HepG2 (cell line): ENCODE data around the gene PPARA. TPM values are rescaled to one million over a fixed set of nuclear protein-coding genes. Genes with fewer than 3 reads are reported as not detected.

ENCODE experiments used
- ATAC-seq: fragments of 200-7000 bp; cut with Tn5 transposase; 3 replicates; pipeline ENCODE4 v1.9.1; 2020; ENCODE audit warnings: mild to moderate bottlenecking, moderate library complexity
- BruUV-seq: library from RNA; stranded (reverse); fragments of 400-500 nt; replicated peaks from 2 replicates; lab custom pipeline; 2021; lab: Mats Ljungman, UMichigan
- CTCF ChIA-PET: fragments of 300-600 bp; formaldehyde crosslinking; extraction: SDS; loops from one replicate; lab custom pipeline; 2021; ENCODE audit warnings: low total read pairs, inconsistent platforms, low intra/inter-chr PET ratio; lab: Yijun Ruan, JAX
- POLR2A ChIA-PET: fragments of 350-600 bp; sonication (Branson Sonifier 250); formaldehyde crosslinking; loops from one replicate; lab custom pipeline; 2020; ENCODE audit warnings: antibody characterized with exemption, inconsistent platforms; lab: Yijun Ruan, JAX
- DNase-seq: peaks from one replicate; pipeline ENCODE4 v3.0.0-alpha.2; 2015; ENCODE audit warnings: low spot score
- FAIRE-seq: peaks from 3 replicates; lab custom pipeline; 2011; peaks lifted over from hg19 to GRCh38; lab: Jason Lieb, UNC
- H2AFZ ChIP-seq: one replicate; pipeline ENCODE4 v1.6.1; 2011; ENCODE audit warnings: low read length, inconsistent platforms
- H3K27ac ChIP-seq: fragments of 300-600 bp; 3 replicates; pipeline ENCODE4 v1.8.0; 2011; ENCODE audit warnings: mixed run types, mild to moderate bottlenecking, mixed read lengths, low read length, inconsistent platforms; ENCODE audit not compliant: insufficient read depth; ENCODE audit errors: extremely low read length
- H3K27me3 ChIP-seq, 2 experiments: fragments of 200-600 bp in 1 of 2; 2 replicates in 1 of 2; 3 replicates in 1 of 2; pipeline versions ENCODE4 v1.6.0 to v1.8.0; 2011; ENCODE audit warnings: low read length in 2 of 2, mild to moderate bottlenecking in 2 of 2, moderate library complexity in 2 of 2, inconsistent platforms in 1 of 2; ENCODE audit not compliant: insufficient read depth in 2 of 2, control insufficient read depth in 1 of 2
- H3K36me3 ChIP-seq, 2 experiments: fragments of 200-600 bp in 1 of 2; replicated peaks in 1 of 2; 2 replicates in 1 of 2; 3 replicates in 1 of 2; pipeline versions ENCODE4 v1.5.1 to v1.8.0; 2011; ENCODE audit warnings: low read length in 2 of 2, inconsistent platforms in 1 of 2; ENCODE audit not compliant: insufficient read depth in 2 of 2, control insufficient read depth in 1 of 2
- H3K4me1 ChIP-seq: 2 replicates; pipeline ENCODE4 v1.5.1; 2012; ENCODE audit warnings: low read length, inconsistent platforms; ENCODE audit not compliant: insufficient read depth
- H3K4me2 ChIP-seq: 2 replicates; pipeline ENCODE4 v1.6.0; 2011; ENCODE audit warnings: low read depth, low read length, inconsistent platforms
- H3K4me3 ChIP-seq, 3 experiments: fragments of 200-600 bp in 1 of 3; sonication (generic), shearing (Covaris generic) in 1 of 3; replicated peaks in 1 of 3; 2 replicates each; pipeline ENCODE4 v1.5.1; 2011 to 2016; ENCODE audit warnings: low read length in 3 of 3, inconsistent platforms in 2 of 3, low read depth in 2 of 3, mild to moderate bottlenecking in 2 of 3, control low read depth in 1 of 3, mixed read lengths in 1 of 3; ENCODE audit not compliant: insufficient read depth in 1 of 3
- H3K79me2 ChIP-seq: one replicate; pipeline ENCODE4 v1.6.1; 2011; ENCODE audit warnings: low read length, inconsistent platforms; ENCODE audit not compliant: insufficient read depth
- H3K9ac ChIP-seq: 2 replicates; pipeline ENCODE4 v1.6.0; 2011; ENCODE audit warnings: mild to moderate bottlenecking, low read depth, low read length, inconsistent platforms; ENCODE audit not compliant: insufficient read depth
- H3K9me3 ChIP-seq: 2 replicates; pipeline ENCODE4 v1.5.1; 2012; ENCODE audit warnings: mild to moderate bottlenecking, low read length
- H4K20me1 ChIP-seq: 2 replicates; pipeline ENCODE4 v1.6.0; 2011; ENCODE audit warnings: inconsistent platforms, mild to moderate bottlenecking, low read length, moderate library complexity; ENCODE audit not compliant: insufficient read depth
- ATAD3A ChIP-seq: sonication (generic); formaldehyde crosslinking; IDR thresholded peaks from 2 replicates; pipeline ENCODE4 v1.4.0; 2020; ENCODE audit warnings: missing genetic modification reagents
- HNF4A ChIP-seq: sonication (generic); formaldehyde crosslinking; IDR thresholded peaks from 2 replicates; pipeline ENCODE4 v1.4.0; 2020; ENCODE audit warnings: missing genetic modification reagents
- HOXA3 ChIP-seq: sonication (generic); formaldehyde crosslinking; IDR thresholded peaks from 2 replicates; pipeline ENCODE4 v1.5.0; 2020; ENCODE audit warnings: missing genetic modification reagents
- MTA1 ChIP-seq: sonication (generic); formaldehyde crosslinking; IDR thresholded peaks from 2 replicates; pipeline ENCODE4 v1.4.0; 2020; ENCODE audit warnings: missing genetic modification reagents, mild to moderate bottlenecking, borderline replicate concordance
- NR2F1 ChIP-seq, 2 experiments: fragments of 450-650 bp in 1 of 2; formaldehyde crosslinking in 1 of 2; IDR thresholded peaks; 2 replicates each; pipeline versions ENCODE4 v1.5.0 to v1.6.1; 2016 to 2020; ENCODE audit warnings: mild to moderate bottlenecking in 1 of 2, missing compliant biosample characterization in 1 of 2, missing genetic modification reagents in 1 of 2, moderate library complexity in 1 of 2
- RAD21 ChIP-seq: fragments of 450-650 bp; formaldehyde crosslinking; IDR thresholded peaks from 2 replicates; pipeline ENCODE4 v1.5.0; 2020; ENCODE audit warnings: mild to moderate bottlenecking
- XRCC5 ChIP-seq: fragments of 200-400 bp; formaldehyde crosslinking; optimal IDR thresholded peaks from 2 replicates; pipeline ENCODE3; 2017; ENCODE audit warnings: mild to moderate bottlenecking, low read length
- ZBTB7A ChIP-seq: sonication (generic); formaldehyde crosslinking; IDR thresholded peaks from 2 replicates; pipeline ENCODE4 v1.8.0; 2022; ENCODE audit warnings: mild to moderate bottlenecking, missing genetic modification reagents
- ZEB1 ChIP-seq: IDR thresholded peaks from 2 replicates; pipeline ENCODE4 v1.6.1; 2012; ENCODE audit warnings: mild to moderate bottlenecking, low read depth, inconsistent platforms; ENCODE audit not compliant: insufficient replicate concordance
- ZFX ChIP-seq: sonication (generic); formaldehyde crosslinking; IDR thresholded peaks from 2 replicates; pipeline ENCODE4 v1.4.0; 2020; ENCODE audit warnings: mild to moderate bottlenecking, low read depth, missing genetic modification reagents, moderate library complexity
- ZNF607 ChIP-seq: sonication (generic); formaldehyde crosslinking; IDR thresholded peaks from 2 replicates; pipeline ENCODE4 v1.5.1; 2020; ENCODE audit warnings: missing genetic modification reagents, mild to moderate bottlenecking, borderline replicate concordance
- ZNF746 ChIP-seq: sonication (generic); formaldehyde crosslinking; IDR thresholded peaks from 2 replicates; pipeline ENCODE4 v1.8.0; 2022; ENCODE audit warnings: mild to moderate bottlenecking, missing genetic modification reagents
- WGBS: methylation state at CpG from one replicate; pipeline ENCODE4 v1.1.6; 2017; ENCODE audit warnings: low lambda C conversion rate; 5-methylcytosine and 5-hydroxymethylcytosine counted together
- in situ Hi-C: cut with HindIII; loops from 2 replicates; pipeline ENCODE4 v1.10.0; 2017; ENCODE audit warnings: low pct_unique_long_range_greater_than_20kb; ENCODE audit not compliant: extremely low pct_ligation_motif_present
- intact Hi-C: fragments of 100-400 bp; cut with micrococcal nuclease; formaldehyde crosslinking; loops from one replicate; pipeline ENCODE4 v1.10.0; 2022; ENCODE audit not compliant: unreplicated experiment
- polyA plus RNA-seq, 8 experiments: library from polyadenylated mRNA; depleted of rRNA in 3 of 8; stranded (reverse) in 7 of 8; unstranded in 1 of 8; fragments of >200 nt; fragmentation: Illumina TruSeq in 4 of 8; extraction: Trizol in 4 of 8; gene quantifications; 2 replicates each; pipeline versions ENCODE4 v1.2.1 to v1.2.3, GENCODE V29; 2011 to 2016; ENCODE audit warnings: low read depth in 4 of 8, missing spikeins in 1 of 8, mixed read lengths in 1 of 8; ENCODE audit not compliant: insufficient read depth in 1 of 8
- total RNA-seq, 5 experiments: library from RNA; depleted of rRNA; stranded (reverse); fragments of >200 nt; fragmentation: Illumina TruSeq; extraction: Trizol; gene quantifications; 2 replicates each; pipeline ENCODE4 v1.2.3, GENCODE V29; 2016; ENCODE audit warnings: low read depth in 1 of 5
- TF ChIP-seq, protein P1 (sequence below): IDR thresholded peaks from 2 replicates; pipeline ENCODE4 v1.6.1; 2016; ENCODE audit warnings: low read depth, borderline replicate concordance
- TF ChIP-seq, protein P2 (sequence below): sonication (generic); formaldehyde crosslinking; IDR thresholded peaks from 2 replicates; pipeline ENCODE4 v1.5.1; 2020; ENCODE audit warnings: mild to moderate bottlenecking, missing genetic modification reagents, moderate library complexity
- TF ChIP-seq, protein P3 (sequence below): sonication (generic); formaldehyde crosslinking; IDR thresholded peaks from 2 replicates; pipeline ENCODE4 v1.5.0; 2020; ENCODE audit warnings: mild to moderate bottlenecking, missing genetic modification reagents, moderate library complexity
- TF ChIP-seq, protein P4 (sequence below): sonication (generic); formaldehyde crosslinking; IDR thresholded peaks from 2 replicates; pipeline ENCODE4 v1.4.0; 2020; ENCODE audit warnings: missing genetic modification reagents

PPARA gene
- total and polyA plus RNA-seq, 2 of the 13 experiments (the other 11 are each of a cell fraction or from before 2014, with no cell fraction given): 18.2 to 24.7 TPM

DNA sequence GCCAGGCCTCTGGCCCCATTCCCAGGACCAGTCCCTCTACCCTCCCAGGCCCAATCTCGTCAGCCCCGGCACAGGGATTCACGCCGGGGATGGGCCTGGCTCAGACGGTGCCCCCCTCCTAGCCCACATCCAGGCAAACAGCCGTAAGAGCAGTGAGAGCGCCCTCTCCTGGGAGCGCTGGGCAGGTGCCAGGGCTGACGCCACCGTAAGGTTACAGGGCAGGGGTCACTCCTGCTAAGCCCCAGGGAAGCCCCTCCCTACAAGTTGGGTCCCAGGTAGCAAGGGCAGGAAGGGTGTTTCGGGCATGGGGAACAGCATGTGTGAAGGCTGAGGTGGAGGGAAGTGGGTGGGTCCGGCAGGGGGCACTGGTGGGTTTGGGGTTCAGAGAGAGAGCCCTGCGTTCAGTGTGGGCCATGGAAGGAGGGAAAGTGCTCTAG, 19.2 kb upstream of the PPARA start:
- H3K27me3 ChIP-seq: peaks cover 4 to 12% of the 10 kb centered on the region in 2 experiments; a peak in 4 of 5 replicates
- H3K27ac ChIP-seq: no peak overlapping the region
- FAIRE-seq (no peak), ATAC-seq (peak; percentile 10; the same call in 1 of the 3 replicates), DNase-seq (no peak)
- H3K4me2 ChIP-seq: no peak overlapping the region
- no TSS peak for BruUV-seq
- no peaks in the 10 kb centered on the region for H3K9me3 ChIP-seq
- no peaks in the 10 kb centered on the region for H3K36me3 ChIP-seq
- no peak overlapping the region for H3K4me3 ChIP-seq
- H3K9ac ChIP-seq: no peak overlapping the region
- no peaks in the 10 kb centered on the region for H3K79me2 ChIP-seq
- CTCF ChIA-PET: interaction anchor here (1.4 kb wide), 1 partner anchor 9 kb away, joined by 4 read pairs; no protein-coding TSS in a partner anchor
- intact Hi-C loops (no loop called here), in situ Hi-C loops (loop anchor here (25.0 kb wide), 1 partner anchor 406 kb away; the partner anchor contains the start of gene CELSR1)
- POLR2A ChIA-PET: no interaction called here
- peaks cover 93% of the 10 kb centered on the region for H3K4me1 ChIP-seq
- 53% methylated on average over 4 of the region's 13 CpGs for WGBS
- no peak overlapping the region for H2AFZ ChIP-seq
- no peaks in the 10 kb centered on the region for H4K20me1 ChIP-seq
- no peak for TF ChIP-seq ZNF607 (CRISPR knock-in tag)
- TF ChIP-seq NR2F1 (CRISPR knock-in tag; IDR thresholded peaks at IDR 0.05): peak in 1 of 2 experiments; percentile 52; a peak in 1 of 4 replicates
- peak; percentile 29; the same call in 1 of the 2 replicates for TF ChIP-seq MTA1 (CRISPR knock-in tag)
- TF ChIP-seq ZFX (CRISPR knock-in tag): peak; percentile 38; the same call in 1 of the 2 replicates
- 0 out of 2 replicates have a peak, but pooled peaks have one; percentile 26 for TF ChIP-seq RAD21 (CRISPR knock-in tag)
- TF ChIP-seq, protein P1, sequence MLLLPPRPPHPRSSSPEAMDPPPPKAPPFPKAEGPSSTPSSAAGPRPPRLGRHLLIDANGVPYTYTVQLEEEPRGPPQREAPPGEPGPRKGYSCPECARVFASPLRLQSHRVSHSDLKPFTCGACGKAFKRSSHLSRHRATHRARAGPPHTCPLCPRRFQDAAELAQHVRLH: peak; percentile 61; the same call in 1 of the 2 replicates
- 0 out of 2 replicates have a peak, but pooled peaks have one; percentile 22 for TF ChIP-seq ZNF746
- TF ChIP-seq ATAD3A (CRISPR knock-in tag): no peak
- TF ChIP-seq, protein P2, sequence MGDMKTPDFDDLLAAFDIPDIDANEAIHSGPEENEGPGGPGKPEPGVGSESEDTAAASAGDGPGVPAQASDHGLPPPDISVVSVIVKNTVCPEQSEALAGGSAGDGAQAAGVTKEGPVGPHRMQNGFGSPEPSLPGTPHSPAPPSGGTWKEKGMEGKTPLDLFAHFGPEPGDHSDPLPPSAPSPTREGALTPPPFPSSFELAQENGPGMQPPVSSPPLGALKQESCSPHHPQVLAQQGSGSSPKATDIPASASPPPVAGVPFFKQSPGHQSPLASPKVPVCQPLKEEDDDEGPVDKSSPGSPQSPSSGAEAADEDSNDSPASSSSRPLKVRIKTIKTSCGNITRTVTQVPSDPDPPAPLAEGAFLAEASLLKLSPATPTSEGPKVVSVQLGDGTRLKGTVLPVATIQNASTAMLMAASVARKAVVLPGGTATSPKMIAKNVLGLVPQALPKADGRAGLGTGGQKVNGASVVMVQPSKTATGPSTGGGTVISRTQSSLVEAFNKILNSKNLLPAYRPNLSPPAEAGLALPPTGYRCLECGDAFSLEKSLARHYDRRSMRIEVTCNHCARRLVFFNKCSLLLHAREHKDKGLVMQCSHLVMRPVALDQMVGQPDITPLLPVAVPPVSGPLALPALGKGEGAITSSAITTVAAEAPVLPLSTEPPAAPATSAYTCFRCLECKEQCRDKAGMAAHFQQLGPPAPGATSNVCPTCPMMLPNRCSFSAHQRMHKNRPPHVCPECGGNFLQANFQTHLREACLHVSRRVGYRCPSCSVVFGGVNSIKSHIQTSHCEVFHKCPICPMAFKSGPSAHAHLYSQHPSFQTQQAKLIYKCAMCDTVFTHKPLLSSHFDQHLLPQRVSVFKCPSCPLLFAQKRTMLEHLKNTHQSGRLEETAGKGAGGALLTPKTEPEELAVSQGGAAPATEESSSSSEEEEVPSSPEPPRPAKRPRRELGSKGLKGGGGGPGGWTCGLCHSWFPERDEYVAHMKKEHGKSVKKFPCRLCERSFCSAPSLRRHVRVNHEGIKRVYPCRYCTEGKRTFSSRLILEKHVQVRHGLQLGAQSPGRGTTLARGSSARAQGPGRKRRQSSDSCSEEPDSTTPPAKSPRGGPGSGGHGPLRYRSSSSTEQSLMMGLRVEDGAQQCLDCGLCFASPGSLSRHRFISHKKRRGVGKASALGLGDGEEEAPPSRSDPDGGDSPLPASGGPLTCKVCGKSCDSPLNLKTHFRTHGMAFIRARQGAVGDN (CRISPR knock-in tag): peak; percentile 37
- peak; percentile 68; the same call in 1 of the 2 replicates for TF ChIP-seq ZBTB7A (CRISPR knock-in tag)
- no peak for TF ChIP-seq ZEB1
- TF ChIP-seq, protein P3, sequence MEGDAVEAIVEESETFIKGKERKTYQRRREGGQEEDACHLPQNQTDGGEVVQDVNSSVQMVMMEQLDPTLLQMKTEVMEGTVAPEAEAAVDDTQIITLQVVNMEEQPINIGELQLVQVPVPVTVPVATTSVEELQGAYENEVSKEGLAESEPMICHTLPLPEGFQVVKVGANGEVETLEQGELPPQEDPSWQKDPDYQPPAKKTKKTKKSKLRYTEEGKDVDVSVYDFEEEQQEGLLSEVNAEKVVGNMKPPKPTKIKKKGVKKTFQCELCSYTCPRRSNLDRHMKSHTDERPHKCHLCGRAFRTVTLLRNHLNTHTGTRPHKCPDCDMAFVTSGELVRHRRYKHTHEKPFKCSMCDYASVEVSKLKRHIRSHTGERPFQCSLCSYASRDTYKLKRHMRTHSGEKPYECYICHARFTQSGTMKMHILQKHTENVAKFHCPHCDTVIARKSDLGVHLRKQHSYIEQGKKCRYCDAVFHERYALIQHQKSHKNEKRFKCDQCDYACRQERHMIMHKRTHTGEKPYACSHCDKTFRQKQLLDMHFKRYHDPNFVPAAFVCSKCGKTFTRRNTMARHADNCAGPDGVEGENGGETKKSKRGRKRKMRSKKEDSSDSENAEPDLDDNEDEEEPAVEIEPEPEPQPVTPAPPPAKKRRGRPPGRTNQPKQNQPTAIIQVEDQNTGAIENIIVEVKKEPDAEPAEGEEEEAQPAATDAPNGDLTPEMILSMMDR: peak; percentile 76
- peak; percentile 31; the same call in 1 of the 2 replicates for TF ChIP-seq HOXA3 (CRISPR knock-in tag)
- TF ChIP-seq, protein P4, sequence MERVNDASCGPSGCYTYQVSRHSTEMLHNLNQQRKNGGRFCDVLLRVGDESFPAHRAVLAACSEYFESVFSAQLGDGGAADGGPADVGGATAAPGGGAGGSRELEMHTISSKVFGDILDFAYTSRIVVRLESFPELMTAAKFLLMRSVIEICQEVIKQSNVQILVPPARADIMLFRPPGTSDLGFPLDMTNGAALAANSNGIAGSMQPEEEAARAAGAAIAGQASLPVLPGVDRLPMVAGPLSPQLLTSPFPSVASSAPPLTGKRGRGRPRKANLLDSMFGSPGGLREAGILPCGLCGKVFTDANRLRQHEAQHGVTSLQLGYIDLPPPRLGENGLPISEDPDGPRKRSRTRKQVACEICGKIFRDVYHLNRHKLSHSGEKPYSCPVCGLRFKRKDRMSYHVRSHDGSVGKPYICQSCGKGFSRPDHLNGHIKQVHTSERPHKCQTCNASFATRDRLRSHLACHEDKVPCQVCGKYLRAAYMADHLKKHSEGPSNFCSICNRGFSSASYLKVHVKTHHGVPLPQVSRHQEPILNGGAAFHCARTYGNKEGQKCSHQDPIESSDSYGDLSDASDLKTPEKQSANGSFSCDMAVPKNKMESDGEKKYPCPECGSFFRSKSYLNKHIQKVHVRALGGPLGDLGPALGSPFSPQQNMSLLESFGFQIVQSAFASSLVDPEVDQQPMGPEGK: peak; percentile 52
- peak; percentile 63 for TF ChIP-seq XRCC5
- peak; percentile 25; the same call in 1 of the 2 replicates for TF ChIP-seq HNF4A (CRISPR knock-in tag)
